Endothelial cell of umbilical vein (primary cell): Measurements from ENCODE around the gene MYO1C. TPM values are rescaled to one million over a fixed set of nuclear protein-coding genes. Genes with fewer than 3 reads are reported as not detected.

Experiments
- BruUV-seq: library from RNA; stranded (reverse); fragments of 400-500 nt; replicated peaks from 2 replicates; lab custom pipeline; 2021; lab: Mats Ljungman, UMichigan
- CTCF ChIA-PET: fragments of 300-600, 350-600 bp; sonication (Branson Sonifier 250); formaldehyde crosslinking; loops from one replicate; lab custom pipeline; 2021; ENCODE audit warnings: antibody characterized with exemption, inconsistent platforms; lab: Charles Lee
- POLR2A ChIA-PET: fragments of 300-600, 350-600 bp; sonication (Branson Sonifier 250); formaldehyde crosslinking; loops from one replicate; lab custom pipeline; 2021; ENCODE audit warnings: antibody characterized with exemption, inconsistent platforms; lab: Charles Lee
- DNase-seq: peaks from one replicate; pipeline ENCODE4 v3.0.0-alpha.2; 2011; ENCODE audit warnings: low read depth, low spot score
- FAIRE-seq: peaks from 2 replicates; lab custom pipeline; 2011; peaks lifted over from hg19 to GRCh38; lab: Jason Lieb, UNC
- H2AFZ ChIP-seq: 2 replicates; pipeline ENCODE4 v1.6.0; 2012; ENCODE audit warnings: low read depth, low read length, control low read depth, inconsistent platforms
- H3K27ac ChIP-seq: 2 replicates; pipeline ENCODE4 v1.5.1; 2011; ENCODE audit warnings: low read depth, mild to moderate bottlenecking, control low read depth, low read length, moderate library complexity; ENCODE audit not compliant: insufficient read depth
- H3K27me3 ChIP-seq, 2 experiments: 2 replicates each; pipeline versions ENCODE4 v1.6.0 to v1.6.1; 2011; ENCODE audit warnings: low read length in 2 of 2, mixed read lengths in 1 of 2; ENCODE audit not compliant: control insufficient read depth in 2 of 2, insufficient read depth in 2 of 2
- H3K36me3 ChIP-seq, 2 experiments: 2 replicates in 1 of 2; 3 replicates in 1 of 2; pipeline ENCODE4 v1.5.1; 2011; ENCODE audit warnings: low read length in 2 of 2, mild to moderate bottlenecking in 1 of 2, moderate library complexity in 1 of 2; ENCODE audit not compliant: control insufficient read depth in 2 of 2, insufficient read depth in 2 of 2; ENCODE audit errors: extremely low read depth in 1 of 2
- H3K4me1 ChIP-seq: 3 replicates; pipeline ENCODE4 v1.5.1; 2011; ENCODE audit warnings: mild to moderate bottlenecking, low read length; ENCODE audit not compliant: control insufficient read depth, insufficient read depth; ENCODE audit errors: extremely low read depth
- H3K4me2 ChIP-seq: 2 replicates; pipeline ENCODE4 v1.6.1; 2011; ENCODE audit warnings: low read length, control low read depth, mixed read lengths; ENCODE audit not compliant: insufficient read depth
- H3K4me3 ChIP-seq, 3 experiments: fragments of 200-600 bp in 1 of 3; sonication (generic), shearing (Covaris generic) in 1 of 3; replicated peaks in 1 of 3; 2 replicates each; pipeline ENCODE4 v1.5.1; 2011 to 2016; ENCODE audit warnings: control low read depth in 3 of 3, low read length in 3 of 3, mild to moderate bottlenecking in 2 of 3, inconsistent platforms in 1 of 3, low read depth in 1 of 3, moderate library complexity in 1 of 3; ENCODE audit not compliant: insufficient read depth in 1 of 3
- H3K79me2 ChIP-seq: 2 replicates; pipeline ENCODE4 v1.6.0; 2012; ENCODE audit warnings: low read length, inconsistent platforms; ENCODE audit not compliant: control insufficient read depth, insufficient read depth
- H3K9ac ChIP-seq: replicated peaks from 2 replicates; pipeline ENCODE3; 2011; ENCODE audit warnings: low read length, control low read depth; ENCODE audit not compliant: insufficient read depth; ENCODE audit errors: extremely low read depth
- H3K9me1 ChIP-seq: replicated peaks from 3 replicates; pipeline ENCODE4 v1.6.0; 2011; ENCODE audit warnings: mild to moderate bottlenecking, low read length; ENCODE audit not compliant: control insufficient read depth, insufficient read depth; ENCODE audit errors: extremely low read depth
- H3K9me3 ChIP-seq: replicated peaks from 2 replicates; pipeline ENCODE4 v1.5.1; 2012; ENCODE audit warnings: low read length, inconsistent platforms; ENCODE audit not compliant: control insufficient read depth, insufficient read depth
- H4K20me1 ChIP-seq: replicated peaks from 2 replicates; pipeline ENCODE3; 2011; ENCODE audit warnings: mild to moderate bottlenecking, low read length; ENCODE audit not compliant: control insufficient read depth, insufficient read depth; ENCODE audit errors: extremely low read depth
- EZH2 ChIP-seq: IDR thresholded peaks from 2 replicates; pipeline ENCODE4 v1.6.1; 2012; ENCODE audit warnings: borderline replicate concordance, low read depth, mild to moderate bottlenecking, moderate library complexity, low read length, inconsistent platforms; ENCODE audit not compliant: severe bottlenecking
- FOS ChIP-seq: IDR thresholded peaks from 2 replicates; pipeline ENCODE4 v1.6.1; 2011; ENCODE audit warnings: mild to moderate bottlenecking, low read length, moderate library complexity, borderline replicate concordance; ENCODE audit not compliant: insufficient read depth
- GATA2 ChIP-seq: IDR thresholded peaks from 2 replicates; pipeline ENCODE4 v1.7.0; 2011; ENCODE audit warnings: low read depth, mild to moderate bottlenecking, moderate library complexity, mixed read lengths, low read length; ENCODE audit not compliant: insufficient read length, insufficient read depth
- JUN ChIP-seq: IDR thresholded peaks from 2 replicates; pipeline ENCODE4 v1.6.1; 2011; ENCODE audit warnings: borderline replicate concordance, low read depth; ENCODE audit not compliant: insufficient read length, insufficient read depth
- MYC ChIP-seq: IDR thresholded peaks from one replicate; pipeline ENCODE4 v1.6.1; 2011; ENCODE audit warnings: mild to moderate bottlenecking, low read depth, low read length
- POLR2A ChIP-seq: IDR thresholded peaks from 2 replicates; pipeline ENCODE4 v1.6.1; 2012; ENCODE audit warnings: low read depth, mild to moderate bottlenecking, control low read depth, low read length
- POLR2AphosphoS5 ChIP-seq: IDR thresholded peaks from 2 replicates; pipeline ENCODE4 v1.6.1; 2012; ENCODE audit warnings: low read depth, mild to moderate bottlenecking, control low read depth, low read length, moderate library complexity; ENCODE audit not compliant: insufficient read depth
- dilution Hi-C: fragments of 300-500 bp; cut with MboI; formaldehyde crosslinking; loops from one replicate; pipeline ENCODE4 v1.15.0; 2019; ENCODE audit warnings: low sequenced_read_pairs; ENCODE audit not compliant: extremely low pct_ligation_motif_present
- intact Hi-C: fragments of 100-400 bp; cut with micrococcal nuclease; formaldehyde crosslinking; loops from one replicate; pipeline ENCODE4 v1.10.0; 2022
- polyA plus RNA-seq, 4 experiments: library from polyadenylated mRNA; depleted of rRNA in 3 of 4; stranded (reverse) in 3 of 4; unstranded in 1 of 4; fragments of >200 nt; gene quantifications; 2 replicates each; pipeline versions ENCODE4 v1.2.1 to v1.2.3, GENCODE V29; 2011 to 2012; ENCODE audit warnings: missing spikeins in 1 of 4
- total RNA-seq: library from RNA; stranded (reverse); gene quantifications from 2 replicates; pipeline ENCODE4 v1.2.3, GENCODE V29; 2021
- TF ChIP-seq, protein P1 (sequence below), 2 donors: IDR thresholded peaks; 1 replicate in 1 of 2; 2 replicates in 1 of 2; pipeline ENCODE4 v1.5.1; 2011; ENCODE audit warnings: low read length in 2 of 2, mild to moderate bottlenecking in 2 of 2, moderate library complexity in 2 of 2, control low read depth in 1 of 2, inconsistent platforms in 1 of 2, low read depth in 1 of 2; ENCODE audit not compliant: insufficient read depth in 1 of 2; ENCODE audit errors: extremely low read depth in 1 of 2
- TF ChIP-seq, protein P2 (sequence below): IDR thresholded peaks from 2 replicates; pipeline ENCODE4 v1.6.1; 2011; ENCODE audit not compliant: insufficient read depth, insufficient read length

The MYO1C gene
- total and polyA plus RNA-seq, 2 donors (not counting 3 experiments of a cell fraction or from before 2014, with no cell fraction given), result 141 to 206 TPM

- Histone ChIP-seq H3K36me3 (peaks cover 3 to 8% of the 10 kb centered on the region in 2 experiments), H3K27me3 (no peaks in the 10 kb centered on the region), H3K9me3 (no peaks in the 10 kb centered on the region), H3K4me2 (peak overlapping the region; percentile 72), H3K9ac (peak overlapping the region; percentile 80), H3K79me2 (peaks cover 29% of the 10 kb centered on the region), H3K9me1 (no peaks in the 10 kb centered on the region), H4K20me1 (no peaks in the 10 kb centered on the region), H3K27ac (peak overlapping the region; percentile 64), H2AFZ (peak overlapping the region; percentile 41), H3K4me1 (peaks cover 42% of the 10 kb centered on the region), H3K4me3 (peak overlapping the region; percentile 54 to 61 (median 57))
- TSS peak; percentile 26 for BruUV-seq
- POLR2A ChIA-PET, result interaction anchor here (0.8 to 1.0 kb wide), 2 partner anchors 20 to 25 kb away, joined by 3 to 4 read pairs; partner anchors contain the start of gene INPP5K
- dilution Hi-C loops (no loop called here), intact Hi-C loops (no loop called here)
- no peak for DNase-seq
- CTCF ChIA-PET, result interaction anchor here (1.1 to 4.6 kb wide), 8 partner anchors 18 to 129 kb away, joined by 3 to 36 read pairs (median 8); partner anchors contain the start of gene INPP5K
- no peak for FAIRE-seq
- TF ChIP-seq EZH2, result no peak
- TF ChIP-seq MYC, result no peak
- TF ChIP-seq POLR2AphosphoS5, result peak; percentile 43
- TF ChIP-seq FOS, result no peak
- TF ChIP-seq JUN, result no peak
- TF ChIP-seq GATA2, result no peak
- TF ChIP-seq POLR2A, result peak; percentile 42
- TF ChIP-seq, protein P1, sequence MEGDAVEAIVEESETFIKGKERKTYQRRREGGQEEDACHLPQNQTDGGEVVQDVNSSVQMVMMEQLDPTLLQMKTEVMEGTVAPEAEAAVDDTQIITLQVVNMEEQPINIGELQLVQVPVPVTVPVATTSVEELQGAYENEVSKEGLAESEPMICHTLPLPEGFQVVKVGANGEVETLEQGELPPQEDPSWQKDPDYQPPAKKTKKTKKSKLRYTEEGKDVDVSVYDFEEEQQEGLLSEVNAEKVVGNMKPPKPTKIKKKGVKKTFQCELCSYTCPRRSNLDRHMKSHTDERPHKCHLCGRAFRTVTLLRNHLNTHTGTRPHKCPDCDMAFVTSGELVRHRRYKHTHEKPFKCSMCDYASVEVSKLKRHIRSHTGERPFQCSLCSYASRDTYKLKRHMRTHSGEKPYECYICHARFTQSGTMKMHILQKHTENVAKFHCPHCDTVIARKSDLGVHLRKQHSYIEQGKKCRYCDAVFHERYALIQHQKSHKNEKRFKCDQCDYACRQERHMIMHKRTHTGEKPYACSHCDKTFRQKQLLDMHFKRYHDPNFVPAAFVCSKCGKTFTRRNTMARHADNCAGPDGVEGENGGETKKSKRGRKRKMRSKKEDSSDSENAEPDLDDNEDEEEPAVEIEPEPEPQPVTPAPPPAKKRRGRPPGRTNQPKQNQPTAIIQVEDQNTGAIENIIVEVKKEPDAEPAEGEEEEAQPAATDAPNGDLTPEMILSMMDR (IDR thresholded peaks at IDR 0.05; ENCODE audit: extremely low read depth in 1 of 2, insufficient read depth in 1 of 2, low read depth in 1 of 2, low read length in 2 of 2), result no peak
- TF ChIP-seq, protein P2, sequence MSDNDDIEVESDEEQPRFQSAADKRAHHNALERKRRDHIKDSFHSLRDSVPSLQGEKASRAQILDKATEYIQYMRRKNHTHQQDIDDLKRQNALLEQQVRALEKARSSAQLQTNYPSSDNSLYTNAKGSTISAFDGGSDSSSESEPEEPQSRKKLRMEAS, result no peak
These were observed 840 bp downstream of the MYO1C start for GRCh38 chr17:1491443-1492248.
